H1 (cell line): ENCODE measurements around the gene ITPRIPL2. TPM values are rescaled to one million over a fixed set of nuclear protein-coding genes. Genes with fewer than 3 reads are reported as not detected.

Experiments used
- CHD7 ChIP-seq: fragments of 300-600 bp; sonication (generic); IDR thresholded peaks from 2 replicates; pipeline ENCODE4 v1.7.1; 2012; ENCODE audit warnings: low read length, moderate library complexity, mild to moderate bottlenecking, inconsistent platforms; ENCODE audit not compliant: insufficient replicate concordance
- E2F6 ChIP-seq: IDR thresholded peaks from 2 replicates; pipeline ENCODE4 v1.6.1; 2012; ENCODE audit warnings: inconsistent platforms
- EP300 ChIP-seq, 2 experiments: IDR thresholded peaks; 1 replicate in 1 of 2; 2 replicates in 1 of 2; pipeline ENCODE4 v1.6.1; 2011 to 2012; ENCODE audit warnings: low read depth in 2 of 2, low read length in 2 of 2, mild to moderate bottlenecking in 2 of 2, borderline replicate concordance in 1 of 2, inconsistent platforms in 1 of 2, moderate library complexity in 1 of 2
- RBBP5 ChIP-seq: IDR thresholded peaks from 2 replicates; pipeline ENCODE4 v1.7.1; 2012; ENCODE audit warnings: low read depth, mild to moderate bottlenecking, inconsistent platforms, low read length, moderate library complexity, borderline replicate concordance
- SP4 ChIP-seq: IDR thresholded peaks from 2 replicates; pipeline ENCODE4 v1.6.1; 2012; ENCODE audit warnings: low read length, inconsistent platforms
- TBP ChIP-seq: IDR thresholded peaks from 2 replicates; pipeline ENCODE4 v1.6.1; 2011; ENCODE audit warnings: low read depth, low read length, improper control_type of control experiment
- polyA plus RNA-seq, 7 experiments: library from polyadenylated mRNA; depleted of rRNA in 3 of 7; stranded (reverse) in 5 of 7; unstranded in 2 of 7; fragments of >200 nt in 5 of 7; fragments of 200-250 nt in 2 of 7; gene quantifications; 1 replicate in 5 of 7; 2 replicates in 1 of 7; 4 replicates in 1 of 7; pipeline versions ENCODE4 v1.2.1 to v1.2.3, GENCODE V29; 2011 to 2013; ENCODE audit warnings: missing spikeins in 2 of 7, mixed read lengths in 2 of 7
- total RNA-seq: library from RNA; stranded (reverse); fragmentation: NEBNext Ultra II Directional; extraction: Animal tissue kit (Norgen Biotek cat#: 25700); gene quantifications from 2 replicates; pipeline ENCODE4 v1.2.1, GENCODE V29; 2021

Gene ITPRIPL2
- total and polyA plus RNA-seq, 2 of the 8 experiments (the other 6 are each of a cell fraction or from before 2014, with no cell fraction given) = 1.1 to 3.4 TPM

GRCh38 chr16:19131825-19132218 lies 18.1 kb downstream of the ITPRIPL2 start (continued):
- TF ChIP-seq CHD7 = no peak
- TF ChIP-seq SP4 = no peak
- no peak for TF ChIP-seq EP300 (IDR thresholded peaks at IDR 0.05; ENCODE audit: borderline replicate concordance in 1 of 2, low read depth in 2 of 2, low read length in 2 of 2)
- TF ChIP-seq RBBP5 = no peak
- TF ChIP-seq TBP = no peak
- no peak for TF ChIP-seq E2F6
- TF ChIP-seq, all 59 proteins: peak for 0
